Activated CD8-positive, alpha-beta memory T cell treated with anti-CD3 and anti-CD28 coated beads, Interleukin-2, amount 50 U/mL, for 1 hour (primary cell): ENCODE measurements around the gene ITGBL1.

Experiments
- DNase-seq: peaks from one replicate; pipeline ENCODE4 v3.0.0-alpha.2; 2020; ENCODE audit errors: extremely low read depth

ITGBL1 gene

DNA sequence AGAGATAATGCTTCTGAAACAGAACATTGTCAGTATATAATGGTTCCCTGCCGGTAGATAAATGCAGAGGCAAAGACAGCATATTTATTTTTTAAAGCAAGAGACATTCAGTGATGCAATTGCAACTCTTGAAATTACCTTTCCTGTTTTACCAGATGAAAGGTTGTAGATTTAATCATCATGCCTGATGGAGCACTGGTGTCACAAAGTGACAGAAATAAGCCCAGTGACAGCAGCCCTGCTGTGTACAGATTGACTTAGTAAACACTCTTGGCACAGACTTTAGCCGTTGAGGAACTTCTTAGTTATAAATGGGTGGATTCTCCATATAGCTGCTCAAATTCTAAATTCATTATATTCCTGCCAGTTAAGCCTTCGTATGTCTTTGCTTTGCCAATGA lies 172.5 kb downstream of the ITGBL1 start:
- DNase-seq = no peak

DNA sequence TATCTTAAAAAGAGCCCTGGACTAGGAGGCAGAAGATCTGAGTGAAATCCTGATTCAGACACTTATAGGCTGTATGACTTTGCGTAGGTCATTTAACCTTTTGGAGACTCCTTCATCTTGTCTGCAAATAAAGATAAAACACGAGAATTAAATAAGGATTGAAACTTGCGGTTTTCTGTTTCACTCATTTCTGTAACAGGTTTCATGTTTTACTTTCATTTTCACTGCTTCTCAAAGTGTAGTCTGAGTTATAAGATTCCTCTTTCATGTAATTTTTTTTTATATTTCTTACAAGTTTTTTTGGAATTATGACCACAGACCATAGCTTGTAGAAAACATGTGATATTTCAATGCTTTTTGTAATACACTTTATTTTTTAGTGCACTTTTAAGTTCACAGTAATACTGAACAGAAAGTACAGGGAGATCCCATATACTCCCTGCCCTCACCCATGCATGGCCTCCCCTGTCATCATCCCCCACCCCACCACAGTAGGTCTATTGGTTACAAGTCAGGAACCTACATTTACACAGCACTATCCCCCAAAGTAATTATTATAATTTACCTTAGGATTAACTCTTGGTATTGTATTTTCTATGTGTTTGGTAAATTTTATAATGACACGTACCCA lies 174.6 kb downstream of the ITGBL1 start:
- no peak for DNase-seq

DNA sequence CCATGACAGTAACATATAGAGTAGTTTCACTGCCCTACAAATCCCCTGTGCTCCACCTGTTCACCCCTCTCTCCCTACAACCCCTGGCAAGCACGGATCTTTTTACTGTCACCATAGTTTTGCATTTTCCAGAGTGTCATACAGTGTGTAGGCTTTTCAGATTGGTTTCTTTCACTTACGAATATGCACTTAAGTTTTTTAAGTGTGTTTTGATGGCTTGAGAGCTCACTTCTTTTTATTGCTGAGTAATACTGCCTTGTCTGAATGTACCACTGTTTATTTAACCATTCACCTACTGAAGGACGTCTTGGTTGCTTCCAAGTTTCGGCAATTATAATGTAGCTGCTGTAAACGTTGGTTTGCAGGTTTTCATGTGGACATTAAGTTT lies 175.1 kb downstream of the ITGBL1 start:
- DNase-seq = no peak

- no peak for DNase-seq
Measured at GRCh38 chr13:101628900-101629299, 176.4 kb downstream of the ITGBL1 start.

DNA sequence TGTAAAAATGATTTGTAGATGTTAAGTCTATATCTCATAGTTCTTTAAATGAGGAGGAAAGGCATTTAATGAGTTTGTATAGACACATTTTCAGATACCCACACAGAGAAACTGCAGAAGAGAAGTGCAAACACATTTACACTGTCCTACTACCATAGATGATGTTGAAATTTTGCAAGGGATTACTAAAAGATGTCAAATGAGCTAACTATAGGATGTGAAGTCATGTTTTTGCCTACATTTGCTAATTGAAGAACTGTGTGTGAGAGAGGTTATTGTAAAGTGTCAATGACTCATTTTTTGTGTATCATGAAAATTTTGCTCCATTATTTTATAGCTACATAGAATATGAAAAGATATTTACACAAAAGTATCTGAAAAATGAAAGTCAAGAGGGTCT lies 178.9 kb downstream of the ITGBL1 start:
- DNase-seq = no peak

DNA sequence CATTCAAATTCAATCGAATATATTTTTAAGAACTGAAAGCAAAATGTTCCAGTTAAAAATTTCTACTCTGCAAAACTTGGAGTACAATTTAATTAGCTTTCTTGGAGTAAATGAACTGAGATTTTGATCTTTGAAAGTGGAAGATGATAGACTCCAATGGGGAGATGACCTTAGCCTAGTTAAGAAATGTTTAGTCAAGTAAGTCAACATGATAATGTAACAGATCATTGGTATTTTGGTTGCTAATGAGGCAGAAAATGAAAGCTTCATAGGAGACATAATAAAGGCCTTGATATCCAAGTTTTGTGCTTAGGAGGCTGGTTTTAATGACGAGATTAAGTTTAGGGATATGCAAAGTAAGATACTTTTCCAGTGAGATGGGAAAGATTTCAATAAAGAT lies 181.7 kb downstream of the ITGBL1 start:
- no peak for DNase-seq

GRCh38 chr13:101639711-101640110 lies 187.2 kb downstream of the ITGBL1 start:
- DNase-seq = no peak

DNA sequence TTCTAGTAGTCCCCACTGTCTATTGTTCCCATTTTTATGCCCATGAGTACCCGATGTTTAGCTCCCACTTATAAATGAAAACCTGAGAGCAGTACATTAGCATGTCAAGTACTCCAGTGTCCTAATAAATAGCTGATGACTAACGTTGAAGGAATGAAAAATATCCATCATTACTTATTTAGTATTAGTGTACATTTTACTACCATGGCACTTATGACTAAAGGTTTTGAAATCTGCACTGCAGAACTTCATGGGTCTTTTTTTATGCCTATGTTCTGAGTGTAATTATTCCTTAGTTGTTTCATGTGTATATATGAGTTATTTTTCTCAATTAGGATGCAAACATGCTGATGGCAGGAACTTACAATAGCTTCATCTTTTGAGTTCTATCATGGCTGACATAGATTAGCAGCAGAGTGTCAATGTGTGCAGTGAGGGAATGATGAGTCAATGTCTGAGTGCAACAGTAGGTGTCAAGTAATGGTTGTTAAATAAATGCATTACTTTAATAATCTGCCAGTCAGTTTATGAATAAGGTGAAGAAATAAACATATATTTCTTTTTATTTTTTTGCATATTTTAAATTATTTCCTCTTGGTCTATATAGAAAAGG lies 188.4 kb downstream of the ITGBL1 start:
- no peak for DNase-seq

- no peak for DNase-seq
Measured at GRCh38 chr13:101645871-101646270, 193.4 kb downstream of the ITGBL1 start.

DNA sequence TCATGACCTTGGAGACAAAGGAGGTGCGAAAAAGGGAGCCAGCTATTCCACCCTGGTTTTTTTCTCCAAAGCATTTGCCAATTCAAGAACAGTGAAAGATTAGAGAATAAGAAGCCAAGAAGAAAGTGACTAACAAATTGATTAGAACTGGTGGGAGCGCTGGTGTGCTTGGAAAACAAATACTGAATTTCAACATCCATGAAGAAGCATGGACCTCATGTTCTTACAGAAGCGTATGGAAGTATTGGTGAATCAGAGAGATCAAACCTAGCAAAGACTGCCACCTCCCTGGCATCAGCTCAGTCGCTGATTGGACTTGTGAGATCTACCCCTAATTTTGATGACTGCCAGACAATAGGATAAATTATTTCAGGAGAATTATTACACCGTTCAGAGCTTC lies 195.3 kb downstream of the ITGBL1 start:
- DNase-seq = no peak

DNA sequence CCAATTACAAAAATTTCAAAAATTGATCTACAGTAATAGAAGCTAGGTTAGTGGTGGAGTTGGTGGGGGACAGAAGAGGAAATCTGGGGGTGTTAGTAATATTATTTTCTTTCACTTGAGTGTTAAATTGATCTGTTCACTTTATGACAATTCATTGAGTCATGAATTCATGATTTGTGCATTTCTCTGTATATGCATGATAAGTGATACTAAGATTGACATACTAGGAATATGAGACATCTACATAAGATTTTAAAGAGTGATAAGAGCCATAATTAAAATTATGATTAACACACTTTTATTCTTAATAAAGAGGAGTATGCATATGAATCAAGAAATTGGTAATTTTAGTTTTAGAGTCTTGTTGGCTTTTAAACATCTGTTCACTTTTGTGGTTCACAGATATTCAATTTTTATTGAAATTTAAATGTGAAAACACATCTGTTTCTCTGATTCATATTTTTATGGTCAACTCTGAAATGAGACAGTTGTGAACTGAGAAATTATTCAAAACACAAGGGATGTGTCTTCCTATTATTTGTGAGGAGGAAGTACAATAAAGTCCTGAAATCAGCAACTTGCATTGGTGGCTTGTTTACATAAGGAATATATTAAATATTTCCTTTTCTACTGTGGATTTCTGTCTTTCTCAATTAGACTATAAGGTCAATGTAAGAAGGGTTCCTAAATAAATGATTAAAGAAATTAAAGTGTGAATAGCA lies 196.5 kb downstream of the ITGBL1 start:
- no peak for DNase-seq

GRCh38 chr13:101649488-101650126 lies 197.1 kb downstream of the ITGBL1 start:
- no peak for DNase-seq

- no peak for DNase-seq
Measured at GRCh38 chr13:101654883-101655282, 202.4 kb downstream of the ITGBL1 start.

- DNase-seq = no peak
Measured at GRCh38 chr13:101655435-101655834, 203.0 kb downstream of the ITGBL1 start.

GRCh38 chr13:101660711-101661110 lies 208.2 kb downstream of the ITGBL1 start:
- DNase-seq = no peak

DNA sequence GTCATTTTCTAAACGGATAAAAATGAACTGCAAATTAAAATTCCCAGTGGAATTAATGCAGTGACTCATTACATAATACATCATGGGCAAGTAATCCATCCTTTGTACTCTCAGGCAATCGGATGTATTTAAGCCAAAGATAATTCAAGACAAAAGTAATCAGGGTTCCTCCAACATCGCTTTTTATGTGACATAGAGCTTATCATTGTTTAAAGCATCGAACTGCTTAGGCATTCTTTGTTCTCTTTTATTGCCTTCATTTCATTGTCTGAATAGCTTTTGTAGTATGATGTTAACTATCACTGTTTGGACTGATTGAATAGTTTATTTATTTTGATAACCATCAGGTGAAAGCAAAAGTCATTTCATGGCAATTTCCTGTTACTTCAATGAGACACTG lies 209.4 kb downstream of the ITGBL1 start:
- no peak for DNase-seq

DNA sequence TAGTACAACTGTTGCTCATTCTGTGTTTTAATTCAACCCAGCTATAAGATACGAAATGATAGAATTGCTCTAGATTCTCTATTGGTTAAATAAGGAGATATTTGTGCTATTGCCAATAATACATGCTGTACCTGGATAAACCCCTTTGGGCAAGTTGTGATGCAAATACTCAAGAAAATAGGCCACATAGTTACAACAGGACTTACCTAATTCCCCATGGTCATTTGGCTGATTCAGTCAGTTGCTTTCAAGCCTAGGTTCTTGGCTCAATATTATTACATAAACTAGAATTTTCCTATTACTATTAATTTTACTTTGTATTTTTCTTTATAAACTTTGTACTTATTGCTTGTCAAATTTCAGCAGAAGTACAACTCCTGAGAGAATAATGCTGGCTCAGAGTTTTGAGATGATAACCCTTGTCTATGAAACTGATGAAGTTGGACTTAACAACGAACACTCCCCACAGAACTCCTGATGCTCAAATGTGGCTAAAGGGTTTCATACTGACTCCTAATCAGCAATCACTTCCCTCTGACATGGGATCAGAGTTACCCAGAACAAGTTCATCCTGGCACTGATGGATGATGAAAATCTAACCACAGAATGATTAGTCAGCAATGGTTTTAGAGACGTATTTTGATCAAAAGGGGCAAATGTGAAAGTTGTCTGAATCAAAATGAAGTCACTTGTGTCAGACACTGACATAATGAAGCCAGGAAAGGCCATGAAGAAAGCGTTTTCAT lies 221.1 kb downstream of the ITGBL1 start:
- no peak for DNase-seq

DNA sequence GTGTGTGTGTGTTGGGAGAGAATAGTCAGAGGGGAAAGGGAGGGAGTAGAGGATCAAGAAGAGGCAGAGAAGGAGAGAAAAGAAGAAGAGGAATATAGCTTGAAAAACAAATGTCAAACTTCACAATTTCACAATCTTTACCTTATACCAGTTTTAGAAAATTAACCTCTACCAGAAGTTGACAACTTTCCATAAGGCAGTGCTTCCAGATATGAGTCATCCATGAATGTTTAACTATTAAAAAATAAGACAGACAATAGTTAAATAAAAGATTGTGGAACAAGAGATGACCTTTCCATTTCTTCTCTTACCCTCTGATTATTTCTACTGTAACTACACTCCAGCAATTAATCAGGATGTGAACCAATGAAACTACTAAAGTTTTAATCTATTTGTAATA lies 229.4 kb downstream of the ITGBL1 start:
- no peak for DNase-seq

- no peak for DNase-seq
Measured at GRCh38 chr13:101686003-101686402, 233.5 kb downstream of the ITGBL1 start.

GRCh38 chr13:101690871-101691270 lies 238.4 kb downstream of the ITGBL1 start:
- DNase-seq = no peak

GRCh38 chr13:101691341-101691860 lies 238.9 kb downstream of the ITGBL1 start:
- no peak for DNase-seq
